ENCODE measurements around the gene GNA14. TPM values are rescaled to one million over a fixed set of nuclear protein-coding genes. Genes with fewer than 3 reads are reported as not detected.

The GNA14 gene
- total RNA-seq, 1 experiment from 2014 or later: 0.15 TPM

DNA sequence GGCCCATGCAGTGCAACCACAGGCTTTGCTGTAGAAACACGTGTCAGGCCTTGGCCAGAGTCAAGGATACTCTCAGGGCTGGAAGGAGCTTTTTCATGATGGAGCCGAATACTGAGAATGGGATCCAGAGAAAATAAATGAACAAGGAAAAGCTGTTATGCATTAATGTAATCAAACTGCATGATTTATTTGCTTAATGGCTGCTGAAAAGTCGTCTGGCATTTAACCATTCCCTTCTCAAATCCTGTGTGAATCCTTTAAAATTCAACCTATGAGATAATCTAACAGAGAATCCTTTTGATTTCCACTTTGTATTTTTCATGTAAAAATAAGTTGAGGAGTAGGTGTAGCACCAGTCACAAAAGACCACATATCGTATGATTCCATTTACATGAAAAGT, 24.1 kb upstream of the GNA14 start:
- DNase-seq (ENCODE audit: low read depth, low spot score) (no peak), ATAC-seq (no peak)
- intact Hi-C loops (cut with micrococcal nuclease; ENCODE audit: unreplicated experiment) (no loop called here), in situ Hi-C loops (cut with HindIII; ENCODE audit: low pct_unique_long_range_greater_than_20kb, low sequenced_read_pairs) (no loop called here)
- no peaks in the 10 kb centered on the region for H3K9me3 ChIP-seq (ENCODE audit: control insufficient read depth, insufficient read depth, low read depth, low read length)
- no peak overlapping the region for H3K4me3 ChIP-seq (ENCODE audit: low read depth in 2 of 2, low read length in 2 of 2)
- no TSS peak for BruUV-seq (replicated peaks)
- no peaks in the 10 kb centered on the region for H3K36me3 ChIP-seq (ENCODE audit: control insufficient read depth, insufficient read depth, low read length)
- H3K27me3 ChIP-seq (ENCODE audit: control insufficient read depth, insufficient read depth, low read length): no peaks in the 10 kb centered on the region
- POLR2A ChIA-PET: no interaction called here
- H3K4me1 ChIP-seq (ENCODE audit: control insufficient read depth, insufficient read depth, low read length): no peaks in the 10 kb centered on the region
- CTCF ChIA-PET: no interaction called here
- TF ChIP-seq TCF7L2 (IDR thresholded peaks at IDR 0.05; ENCODE audit: low read depth, low read length): no peak
- H3K27ac ChIP-seq (ENCODE audit: low read length): no peak overlapping the region

DNA sequence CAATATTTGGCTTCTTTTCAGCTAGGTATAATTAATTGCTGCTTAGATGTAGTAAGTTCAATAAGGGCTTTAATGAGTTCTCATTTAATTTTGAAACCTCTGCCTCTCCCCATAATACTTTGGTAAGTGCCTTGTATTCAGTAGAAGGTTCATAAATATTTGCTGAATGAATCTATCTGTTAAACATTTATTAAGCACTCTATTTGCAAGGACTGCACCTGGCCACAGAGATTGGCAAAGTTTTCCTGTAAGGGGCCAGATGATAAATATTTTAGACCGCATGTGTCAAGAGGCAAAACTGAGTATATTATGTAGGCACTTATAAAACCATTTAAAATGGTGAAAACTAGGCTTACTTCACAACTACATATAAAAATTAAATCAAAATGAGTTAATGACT, 19.0 kb upstream of the GNA14 start:
- no TSS peak for BruUV-seq (replicated peaks)

DNA sequence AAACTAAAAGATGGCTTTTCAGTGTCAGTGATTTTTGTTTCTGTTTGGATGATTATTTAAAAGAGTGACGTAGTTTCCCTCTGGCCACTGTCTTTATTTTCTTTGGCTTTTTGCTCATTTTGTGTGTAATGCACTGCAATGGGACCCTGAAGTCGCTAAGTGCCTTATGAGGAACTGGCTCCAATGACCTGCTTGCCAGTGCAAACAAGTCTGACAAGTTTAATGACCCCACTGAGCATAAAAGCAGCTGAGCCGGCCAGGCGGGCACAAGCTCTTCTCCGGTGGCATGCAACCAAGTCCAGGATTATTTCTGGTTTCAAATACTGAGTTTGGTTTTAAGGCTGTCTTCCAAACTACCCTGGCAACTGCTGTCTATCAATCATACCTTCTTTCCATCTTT, 15.6 kb upstream of the GNA14 start:
- in situ Hi-C loops (cut with HindIII; ENCODE audit: low pct_unique_long_range_greater_than_20kb, low sequenced_read_pairs): no loop called here
- Histone ChIP-seq H3K27me3 (ENCODE audit: control insufficient read depth, insufficient read depth, low read length) (no peaks in the 10 kb centered on the region), H3K36me3 (ENCODE audit: control insufficient read depth, insufficient read depth, low read length) (no peaks in the 10 kb centered on the region), H3K9me3 (ENCODE audit: control insufficient read depth, insufficient read depth, low read depth, low read length) (no peaks in the 10 kb centered on the region), H3K27ac (ENCODE audit: low read length) (no peak overlapping the region), H3K4me3 (ENCODE audit: low read depth in 2 of 2, low read length in 2 of 2) (no peak overlapping the region), H3K4me1 (ENCODE audit: control insufficient read depth, insufficient read depth, low read length) (no peaks in the 10 kb centered on the region)
- ChIA-PET POLR2A (no interaction called here), CTCF (no interaction called here)
- DNase-seq (ENCODE audit: low read depth, low spot score) (no peak), ATAC-seq (no peak)
- no TSS peak for BruUV-seq (replicated peaks)
- TF ChIP-seq POLR2AphosphoS5 (IDR thresholded peaks at IDR 0.05; ENCODE audit: low read depth, low read length) (no peak), TCF7L2 (IDR thresholded peaks at IDR 0.05; ENCODE audit: low read depth, low read length) (no peak), SIN3A (IDR thresholded peaks at IDR 0.05; ENCODE audit: borderline replicate concordance, insufficient read depth, low read depth, low read length) (no peak)
- TF ChIP-seq, protein P1, sequence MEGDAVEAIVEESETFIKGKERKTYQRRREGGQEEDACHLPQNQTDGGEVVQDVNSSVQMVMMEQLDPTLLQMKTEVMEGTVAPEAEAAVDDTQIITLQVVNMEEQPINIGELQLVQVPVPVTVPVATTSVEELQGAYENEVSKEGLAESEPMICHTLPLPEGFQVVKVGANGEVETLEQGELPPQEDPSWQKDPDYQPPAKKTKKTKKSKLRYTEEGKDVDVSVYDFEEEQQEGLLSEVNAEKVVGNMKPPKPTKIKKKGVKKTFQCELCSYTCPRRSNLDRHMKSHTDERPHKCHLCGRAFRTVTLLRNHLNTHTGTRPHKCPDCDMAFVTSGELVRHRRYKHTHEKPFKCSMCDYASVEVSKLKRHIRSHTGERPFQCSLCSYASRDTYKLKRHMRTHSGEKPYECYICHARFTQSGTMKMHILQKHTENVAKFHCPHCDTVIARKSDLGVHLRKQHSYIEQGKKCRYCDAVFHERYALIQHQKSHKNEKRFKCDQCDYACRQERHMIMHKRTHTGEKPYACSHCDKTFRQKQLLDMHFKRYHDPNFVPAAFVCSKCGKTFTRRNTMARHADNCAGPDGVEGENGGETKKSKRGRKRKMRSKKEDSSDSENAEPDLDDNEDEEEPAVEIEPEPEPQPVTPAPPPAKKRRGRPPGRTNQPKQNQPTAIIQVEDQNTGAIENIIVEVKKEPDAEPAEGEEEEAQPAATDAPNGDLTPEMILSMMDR (IDR thresholded peaks at IDR 0.05): no peak
- TF ChIP-seq, protein P2, sequence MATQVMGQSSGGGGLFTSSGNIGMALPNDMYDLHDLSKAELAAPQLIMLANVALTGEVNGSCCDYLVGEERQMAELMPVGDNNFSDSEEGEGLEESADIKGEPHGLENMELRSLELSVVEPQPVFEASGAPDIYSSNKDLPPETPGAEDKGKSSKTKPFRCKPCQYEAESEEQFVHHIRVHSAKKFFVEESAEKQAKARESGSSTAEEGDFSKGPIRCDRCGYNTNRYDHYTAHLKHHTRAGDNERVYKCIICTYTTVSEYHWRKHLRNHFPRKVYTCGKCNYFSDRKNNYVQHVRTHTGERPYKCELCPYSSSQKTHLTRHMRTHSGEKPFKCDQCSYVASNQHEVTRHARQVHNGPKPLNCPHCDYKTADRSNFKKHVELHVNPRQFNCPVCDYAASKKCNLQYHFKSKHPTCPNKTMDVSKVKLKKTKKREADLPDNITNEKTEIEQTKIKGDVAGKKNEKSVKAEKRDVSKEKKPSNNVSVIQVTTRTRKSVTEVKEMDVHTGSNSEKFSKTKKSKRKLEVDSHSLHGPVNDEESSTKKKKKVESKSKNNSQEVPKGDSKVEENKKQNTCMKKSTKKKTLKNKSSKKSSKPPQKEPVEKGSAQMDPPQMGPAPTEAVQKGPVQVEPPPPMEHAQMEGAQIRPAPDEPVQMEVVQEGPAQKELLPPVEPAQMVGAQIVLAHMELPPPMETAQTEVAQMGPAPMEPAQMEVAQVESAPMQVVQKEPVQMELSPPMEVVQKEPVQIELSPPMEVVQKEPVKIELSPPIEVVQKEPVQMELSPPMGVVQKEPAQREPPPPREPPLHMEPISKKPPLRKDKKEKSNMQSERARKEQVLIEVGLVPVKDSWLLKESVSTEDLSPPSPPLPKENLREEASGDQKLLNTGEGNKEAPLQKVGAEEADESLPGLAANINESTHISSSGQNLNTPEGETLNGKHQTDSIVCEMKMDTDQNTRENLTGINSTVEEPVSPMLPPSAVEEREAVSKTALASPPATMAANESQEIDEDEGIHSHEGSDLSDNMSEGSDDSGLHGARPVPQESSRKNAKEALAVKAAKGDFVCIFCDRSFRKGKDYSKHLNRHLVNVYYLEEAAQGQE (IDR thresholded peaks at IDR 0.05; ENCODE audit: insufficient read depth in 1 of 2, low read depth in 2 of 2, low read length in 1 of 2): no peak
- intact Hi-C loops (cut with micrococcal nuclease; ENCODE audit: unreplicated experiment): loop anchor here (5.0 kb wide), 1 partner anchor 374 kb away; no protein-coding TSS in a partner anchor

More for the DNA sequence above, 19.0 kb upstream of the GNA14 start:
- Histone ChIP-seq H3K27ac (ENCODE audit: low read length) (no peak overlapping the region), H3K4me1 (ENCODE audit: control insufficient read depth, insufficient read depth, low read length) (no peaks in the 10 kb centered on the region), H3K9me3 (ENCODE audit: control insufficient read depth, insufficient read depth, low read depth, low read length) (no peaks in the 10 kb centered on the region), H3K27me3 (ENCODE audit: control insufficient read depth, insufficient read depth, low read length) (no peaks in the 10 kb centered on the region), H3K36me3 (ENCODE audit: control insufficient read depth, insufficient read depth, low read length) (no peaks in the 10 kb centered on the region), H3K4me3 (ENCODE audit: low read depth in 2 of 2, low read length in 2 of 2) (no peak overlapping the region)
- POLR2A ChIA-PET: no interaction called here
- ATAC-seq (no peak), DNase-seq (ENCODE audit: low read depth, low spot score) (no peak)
- in situ Hi-C loops (cut with HindIII; ENCODE audit: low pct_unique_long_range_greater_than_20kb, low sequenced_read_pairs): no loop called here
- intact Hi-C loops (cut with micrococcal nuclease; ENCODE audit: unreplicated experiment): no loop called here
- TF ChIP-seq SIN3A (IDR thresholded peaks at IDR 0.05; ENCODE audit: borderline replicate concordance, insufficient read depth, low read depth, low read length) (no peak), POLR2AphosphoS5 (IDR thresholded peaks at IDR 0.05; ENCODE audit: low read depth, low read length) (no peak), TCF7L2 (IDR thresholded peaks at IDR 0.05; ENCODE audit: low read depth, low read length) (no peak)
- TF ChIP-seq, protein P1 (IDR thresholded peaks at IDR 0.05): no peak
- TF ChIP-seq, protein P2 (IDR thresholded peaks at IDR 0.05; ENCODE audit: insufficient read depth in 1 of 2, low read depth in 2 of 2, low read length in 1 of 2): no peak
- CTCF ChIA-PET: no interaction called here

All from Panc1 (cell line).